ENCODE results near the gene PSENEN. TPM values are rescaled to one million over a fixed set of nuclear protein-coding genes. Genes with fewer than 3 reads are reported as not detected.
A peak's percentile ranks its signal among the peaks of the same experiment; 100 is the strongest.

Gene PSENEN
- total RNA-seq, 4 donors from 2014 or later, result 20.4 to 35.7 (median 29.5) TPM

- peaks cover 0 to 64% (median 31%) of the 10 kb centered on the region in 3 donors for H3K4me1 ChIP-seq
- H3K9me3 ChIP-seq, result no peaks in the 10 kb centered on the region
- TF ChIP-seq POLR2AphosphoS5 (IDR thresholded peaks at IDR 0.05) (peak; percentile 86), POLR2A (IDR thresholded peaks at IDR 0.05) (peak; percentile 77 to 84), EP300 (IDR thresholded peaks at IDR 0.05) (no peak), CTCF (IDR thresholded peaks at IDR 0.05) (peak in 1 of 4 experiments; percentile 11)
- peak; percentile 89 for ATAC-seq
- peak within 1 kb of the TSS; percentile 51 to 81 for H3K4me3 ChIP-seq
- H3K27ac ChIP-seq, result peak within 1 kb of the TSS; percentile 93 to 99 (median 96)
- H3K36me3 ChIP-seq, result peaks cover 0 to 51% of the 10 kb centered on the region in 2 donors
- WGBS, 2 donors (ENCODE audit: low coverage in 1 of 2), result 0 to 2% methylated on average over 1 to 22 of the region's 53 CpGs
- H3K27me3 ChIP-seq, result no peaks in the 10 kb centered on the region
These were observed 12.5 kb downstream of the PSENEN start, which contains the start of gene PROSER3 for GRCh38 chr19:35757749-35758608. Gene PROSER3 (plus strand): TSS chr19:35758176. CDS start chr19:35758216, 40 bp downstream.

- no peak for ATAC-seq
- H3K27me3 ChIP-seq, result no peaks in the 10 kb centered on the region
- TF ChIP-seq POLR2A (IDR thresholded peaks at IDR 0.05), result no peak
- TF ChIP-seq CTCF (IDR thresholded peaks at IDR 0.05), result no peak
- TF ChIP-seq POLR2AphosphoS5 (IDR thresholded peaks at IDR 0.05), result no peak
- no peak for TF ChIP-seq EP300 (IDR thresholded peaks at IDR 0.05)
- no peak overlapping the region for H3K4me3 ChIP-seq
- no peak overlapping the region for H3K27ac ChIP-seq
- WGBS, 2 donors (ENCODE audit: low coverage in 1 of 2), result 60% methylated on average over 1 of the region's 2 CpGs; no CpG with 5 or more reads in 1 of the 2 donors
- no peaks in the 10 kb centered on the region for H3K9me3 ChIP-seq
- H3K4me1 ChIP-seq, result peaks cover 0 to 50% (median 28%) of the 10 kb centered on the region in 3 donors
- peaks cover 0 to 51% of the 10 kb centered on the region in 2 donors for H3K36me3 ChIP-seq
These were observed 14.2 kb downstream of the PSENEN start for GRCh38 chr19:35759697-35760096.

GRCh38 chr19:35760711-35761349 lies 15.4 kb downstream of the PSENEN start:
- no peaks in the 10 kb centered on the region for H3K27me3 ChIP-seq
- no peak for TF ChIP-seq EP300 (IDR thresholded peaks at IDR 0.05)
- WGBS, 2 donors (ENCODE audit: low coverage in 1 of 2), result 83 to 93% methylated on average over 2 to 4 of the region's 4 CpGs
- H3K4me1 ChIP-seq, result peaks cover 0 to 39% (median 22%) of the 10 kb centered on the region in 3 donors
- peaks cover 0 to 62% of the 10 kb centered on the region in 2 donors for H3K36me3 ChIP-seq
- H3K9me3 ChIP-seq, result no peaks in the 10 kb centered on the region
- no peak for ATAC-seq
- no peak overlapping the region for H3K4me3 ChIP-seq
- H3K27ac ChIP-seq, result no peak overlapping the region

- Histone ChIP-seq H3K27ac (no peak overlapping the region), H3K4me1 (peaks cover 0 to 16% (median 0%) of the 10 kb centered on the region in 3 donors), H3K9me3 (no peaks in the 10 kb centered on the region), H3K36me3 (peaks cover 0 to 79% of the 10 kb centered on the region in 2 donors), H3K4me3 (no peak overlapping the region), H3K27me3 (no peaks in the 10 kb centered on the region)
- ATAC-seq, result no peak
- TF ChIP-seq CTCF (IDR thresholded peaks at IDR 0.05) (no peak), POLR2A (IDR thresholded peaks at IDR 0.05) (no peak)
- 82 to 86% methylated on average over 8 to 12 of the region's 17 CpGs for WGBS, 2 donors (ENCODE audit: low coverage in 1 of 2)
These were observed 19.2 kb downstream of the PSENEN start for GRCh38 chr19:35764432-35765315.
